OCI-LY3 (cell line): ENCODE data around the gene GTSE1.

Source experiments
- EZH2phosphoT487 ChIP-seq: fragments of 200-600 bp; shearing (Covaris generic); IDR thresholded peaks from 2 replicates; pipeline ENCODE4 v1.6.1; 2018; ENCODE audit warnings: antibody characterized with exemption, mixed run types, low read depth
- TF ChIP-seq, protein P1 (sequence below): fragments of 200-600, 300-600 bp; sonication (generic); IDR thresholded peaks from 2 replicates; pipeline ENCODE4 v1.5.1; 2014; ENCODE audit warnings: antibody characterized with exemption, low read length, low read depth

DNA sequence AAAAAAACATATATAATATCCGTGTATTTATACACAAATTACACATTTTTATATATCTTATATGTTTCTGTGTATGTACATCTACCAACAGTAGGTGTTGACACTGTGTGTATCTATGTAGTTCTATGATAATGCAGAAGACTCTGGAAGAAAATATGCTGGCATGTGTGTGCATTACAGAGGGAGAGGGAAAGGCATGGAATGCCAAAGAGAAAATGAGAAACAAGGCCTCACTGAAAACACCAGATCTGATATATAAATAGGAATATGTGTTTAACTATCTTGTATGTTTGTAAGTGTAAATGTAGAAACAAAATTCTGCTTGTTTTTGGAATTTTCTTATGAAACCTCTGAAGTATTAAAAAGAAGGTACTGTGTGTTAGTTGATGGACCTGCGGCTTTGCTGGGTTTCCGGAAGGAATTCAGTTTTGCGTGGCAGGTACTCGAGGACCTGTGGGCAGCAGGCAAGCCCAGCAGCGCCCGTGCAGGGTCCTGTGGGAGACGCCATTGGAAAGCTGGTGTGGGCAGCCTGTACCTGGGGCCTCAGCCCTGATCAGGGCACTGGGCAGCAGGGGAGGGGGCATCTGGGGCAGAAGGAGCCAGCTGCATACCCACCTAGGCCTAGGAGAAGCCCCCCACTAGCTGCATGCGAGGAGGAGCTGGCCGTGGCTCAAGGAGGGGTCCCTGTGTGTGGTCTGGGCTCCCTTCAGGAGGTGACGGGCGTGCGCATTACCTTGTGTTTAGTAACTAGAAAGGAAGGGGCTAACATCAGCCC is 31.2 kb downstream of the GTSE1 start:
- TF ChIP-seq, protein P1, sequence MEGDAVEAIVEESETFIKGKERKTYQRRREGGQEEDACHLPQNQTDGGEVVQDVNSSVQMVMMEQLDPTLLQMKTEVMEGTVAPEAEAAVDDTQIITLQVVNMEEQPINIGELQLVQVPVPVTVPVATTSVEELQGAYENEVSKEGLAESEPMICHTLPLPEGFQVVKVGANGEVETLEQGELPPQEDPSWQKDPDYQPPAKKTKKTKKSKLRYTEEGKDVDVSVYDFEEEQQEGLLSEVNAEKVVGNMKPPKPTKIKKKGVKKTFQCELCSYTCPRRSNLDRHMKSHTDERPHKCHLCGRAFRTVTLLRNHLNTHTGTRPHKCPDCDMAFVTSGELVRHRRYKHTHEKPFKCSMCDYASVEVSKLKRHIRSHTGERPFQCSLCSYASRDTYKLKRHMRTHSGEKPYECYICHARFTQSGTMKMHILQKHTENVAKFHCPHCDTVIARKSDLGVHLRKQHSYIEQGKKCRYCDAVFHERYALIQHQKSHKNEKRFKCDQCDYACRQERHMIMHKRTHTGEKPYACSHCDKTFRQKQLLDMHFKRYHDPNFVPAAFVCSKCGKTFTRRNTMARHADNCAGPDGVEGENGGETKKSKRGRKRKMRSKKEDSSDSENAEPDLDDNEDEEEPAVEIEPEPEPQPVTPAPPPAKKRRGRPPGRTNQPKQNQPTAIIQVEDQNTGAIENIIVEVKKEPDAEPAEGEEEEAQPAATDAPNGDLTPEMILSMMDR = no peak
- no peak for TF ChIP-seq EZH2phosphoT487
